ENCODE results near the gene FCHO1. TPM values are rescaled to one million over a fixed set of nuclear protein-coding genes. Genes with fewer than 3 reads are reported as not detected.

Gene FCHO1
- total RNA-seq, 1 donor from 2014 or later = 7.4 TPM

- Histone ChIP-seq H3K27ac (no peak overlapping the region), H3K9me3 (no peaks in the 10 kb centered on the region), H3K4me3 (no peak overlapping the region), H3K4me1 (no peaks in the 10 kb centered on the region), H3K27me3 (no peaks in the 10 kb centered on the region), H3K36me3 (no peaks in the 10 kb centered on the region)
- DNase-seq (no peak), ATAC-seq (peak; percentile 35)
- intact Hi-C loops (cut with DNase I) = no loop called here
- no peak for TF ChIP-seq CTCF (IDR thresholded peaks at IDR 0.05)
Measured at GRCh38 chr19:17824339-17824738, 73.1 kb downstream of the FCHO1 start.

GRCh38 chr19:17826508-17827056, 75.3 kb downstream of the FCHO1 start:
- Histone ChIP-seq H3K4me3 (no peak overlapping the region), H3K9me3 (no peaks in the 10 kb centered on the region), H3K27ac (no peak overlapping the region), H3K4me1 (no peaks in the 10 kb centered on the region), H3K27me3 (no peaks in the 10 kb centered on the region), H3K36me3 (no peaks in the 10 kb centered on the region)
- no peak for DNase-seq
- no peak for ATAC-seq
- TF ChIP-seq CTCF (IDR thresholded peaks at IDR 0.05) = no peak
- intact Hi-C loops (cut with DNase I) = no loop called here

- Histone ChIP-seq H3K27me3 (no peaks in the 10 kb centered on the region), H3K36me3 (no peaks in the 10 kb centered on the region), H3K4me1 (no peaks in the 10 kb centered on the region), H3K27ac (no peak overlapping the region), H3K9me3 (no peaks in the 10 kb centered on the region), H3K4me3 (no peak overlapping the region)
- intact Hi-C loops (cut with DNase I) = no loop called here
- ATAC-seq (peak; percentile 26), DNase-seq (no peak)
- TF ChIP-seq CTCF (IDR thresholded peaks at IDR 0.05) = no peak
Measured at GRCh38 chr19:17829855-17830566, 78.7 kb downstream of the FCHO1 start.

- TF ChIP-seq CTCF (IDR thresholded peaks at IDR 0.05) = no peak
- H3K27me3 ChIP-seq = no peaks in the 10 kb centered on the region
- no peak overlapping the region for H3K4me3 ChIP-seq
- H3K4me1 ChIP-seq = no peaks in the 10 kb centered on the region
- no peak overlapping the region for H3K27ac ChIP-seq
- no peaks in the 10 kb centered on the region for H3K36me3 ChIP-seq
- H3K9me3 ChIP-seq = no peaks in the 10 kb centered on the region
- DNase-seq (peak; percentile 69), ATAC-seq (peak; percentile 79)
- intact Hi-C loops (cut with DNase I) = no loop called here
Measured at GRCh38 chr19:17830567-17831418, 79.5 kb downstream of the FCHO1 start.

GRCh38 chr19:17831419-17831888, 80.2 kb downstream of the FCHO1 start:
- intact Hi-C loops (cut with DNase I) = no loop called here
- Histone ChIP-seq H3K9me3 (no peaks in the 10 kb centered on the region), H3K27ac (no peak overlapping the region), H3K27me3 (no peaks in the 10 kb centered on the region), H3K36me3 (no peaks in the 10 kb centered on the region), H3K4me1 (no peaks in the 10 kb centered on the region), H3K4me3 (no peak overlapping the region)
- ATAC-seq (no peak), DNase-seq (no peak)
- TF ChIP-seq CTCF (IDR thresholded peaks at IDR 0.05) = no peak

All from upper lobe of right lung (tissue), 1 donor.